GM12874 (cell line): ENCODE measurements around the gene CHD9.

Experiments
- TF ChIP-seq, protein P1 (sequence below): IDR thresholded peaks from 2 replicates; pipeline ENCODE4 v1.5.1; 2011; ENCODE audit warnings: low read depth, mild to moderate bottlenecking, control low read depth, low read length, moderate library complexity; ENCODE audit not compliant: insufficient read depth

Gene CHD9

DNA sequence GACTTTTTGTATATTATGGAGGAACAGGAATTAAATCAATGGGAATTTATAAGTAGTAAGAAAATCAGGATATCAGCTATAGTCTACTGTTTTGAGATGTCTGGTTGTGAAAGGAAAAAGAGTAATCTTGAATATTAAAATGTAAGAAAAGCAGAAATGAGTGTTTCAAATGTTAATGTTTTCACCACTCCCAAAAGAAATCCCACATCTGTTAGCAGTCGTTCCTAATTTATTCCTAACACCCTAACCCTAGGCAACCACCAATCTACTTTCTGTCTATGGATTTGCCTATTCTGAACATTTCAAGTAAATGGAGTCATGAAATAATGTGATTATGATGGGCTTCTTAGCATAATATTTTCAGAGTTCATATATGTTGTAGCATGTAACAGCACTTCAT is 133.0 kb downstream of the CHD9 start:
- TF ChIP-seq, protein P1, sequence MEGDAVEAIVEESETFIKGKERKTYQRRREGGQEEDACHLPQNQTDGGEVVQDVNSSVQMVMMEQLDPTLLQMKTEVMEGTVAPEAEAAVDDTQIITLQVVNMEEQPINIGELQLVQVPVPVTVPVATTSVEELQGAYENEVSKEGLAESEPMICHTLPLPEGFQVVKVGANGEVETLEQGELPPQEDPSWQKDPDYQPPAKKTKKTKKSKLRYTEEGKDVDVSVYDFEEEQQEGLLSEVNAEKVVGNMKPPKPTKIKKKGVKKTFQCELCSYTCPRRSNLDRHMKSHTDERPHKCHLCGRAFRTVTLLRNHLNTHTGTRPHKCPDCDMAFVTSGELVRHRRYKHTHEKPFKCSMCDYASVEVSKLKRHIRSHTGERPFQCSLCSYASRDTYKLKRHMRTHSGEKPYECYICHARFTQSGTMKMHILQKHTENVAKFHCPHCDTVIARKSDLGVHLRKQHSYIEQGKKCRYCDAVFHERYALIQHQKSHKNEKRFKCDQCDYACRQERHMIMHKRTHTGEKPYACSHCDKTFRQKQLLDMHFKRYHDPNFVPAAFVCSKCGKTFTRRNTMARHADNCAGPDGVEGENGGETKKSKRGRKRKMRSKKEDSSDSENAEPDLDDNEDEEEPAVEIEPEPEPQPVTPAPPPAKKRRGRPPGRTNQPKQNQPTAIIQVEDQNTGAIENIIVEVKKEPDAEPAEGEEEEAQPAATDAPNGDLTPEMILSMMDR: no peak

DNA sequence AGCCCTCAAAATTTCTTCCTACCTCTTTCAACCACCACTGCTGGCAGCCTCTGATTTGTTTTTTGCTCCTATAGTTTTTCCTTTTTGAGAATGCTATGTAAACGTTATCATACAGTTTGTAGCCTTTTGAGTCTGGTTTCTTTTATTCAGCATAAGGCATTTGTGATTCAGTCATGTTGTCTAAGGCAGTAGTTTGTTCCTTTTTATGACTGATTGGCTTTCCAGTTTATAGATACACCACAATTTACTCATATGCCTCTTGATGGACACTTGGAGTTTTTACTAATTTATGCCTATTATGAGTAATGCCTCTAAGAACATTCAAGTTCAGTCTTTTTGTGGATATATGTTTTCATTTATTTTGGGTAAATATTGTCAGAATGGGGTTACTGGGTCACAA is 136.6 kb downstream of the CHD9 start:
- TF ChIP-seq, protein P1: no peak

DNA sequence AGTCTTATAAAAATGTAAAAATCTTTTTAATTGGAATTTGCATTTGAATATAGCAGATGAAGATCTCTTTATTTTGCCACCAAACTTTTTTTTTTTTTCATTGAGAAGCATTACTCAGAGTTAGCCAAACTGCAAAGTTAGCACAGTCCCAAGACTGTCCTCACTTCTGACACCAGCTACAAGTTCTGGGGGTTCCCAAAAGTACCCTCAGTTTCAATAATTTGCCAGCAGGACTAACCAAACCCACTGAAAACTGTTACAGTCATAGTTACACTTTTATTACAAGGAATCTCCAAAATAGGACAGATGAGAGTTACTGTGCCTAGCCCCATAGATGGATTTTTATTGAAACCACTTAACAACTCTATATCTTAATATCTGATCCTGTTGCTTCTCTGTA is 144.1 kb downstream of the CHD9 start:
- TF ChIP-seq, protein P1: no peak

DNA sequence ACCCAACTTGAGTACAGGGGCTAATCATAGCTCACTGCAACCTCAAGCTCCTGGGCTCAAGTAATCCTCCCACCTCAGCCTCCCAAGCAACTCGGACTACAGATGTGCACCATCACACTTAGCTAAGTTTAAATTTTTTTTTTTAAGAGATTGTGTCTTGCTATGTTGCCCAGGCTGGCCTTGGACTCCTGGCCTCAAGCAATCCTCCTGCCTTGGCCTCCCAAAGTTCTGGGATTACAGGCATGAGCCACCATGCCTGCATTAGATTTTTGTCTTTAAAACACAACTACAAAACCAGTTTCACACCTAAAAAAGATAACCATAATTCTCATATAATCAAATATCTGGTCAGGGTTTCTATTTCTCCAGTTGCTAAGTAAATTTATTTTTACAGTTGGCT is 147.1 kb downstream of the CHD9 start:
- TF ChIP-seq, protein P1: no peak

DNA sequence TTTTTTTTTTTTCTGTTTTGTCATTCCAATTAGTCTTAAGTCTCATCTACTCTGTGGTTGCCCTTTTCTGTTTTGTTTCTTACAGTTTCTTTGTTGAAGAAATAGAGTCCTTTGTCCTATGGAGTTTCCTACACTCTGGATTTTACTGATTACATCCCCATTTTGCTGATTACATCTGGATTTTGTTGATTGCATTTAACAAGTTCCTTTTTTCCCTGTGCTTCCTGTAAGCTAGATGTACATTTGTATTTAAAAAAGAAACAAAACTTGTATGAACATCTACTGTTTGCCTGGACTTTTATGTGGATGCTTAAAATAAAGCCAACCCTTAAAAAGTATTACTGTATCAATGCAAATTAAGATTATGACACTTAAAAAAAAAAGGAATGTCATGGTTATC is 147.6 kb downstream of the CHD9 start:
- TF ChIP-seq, protein P1: no peak

DNA sequence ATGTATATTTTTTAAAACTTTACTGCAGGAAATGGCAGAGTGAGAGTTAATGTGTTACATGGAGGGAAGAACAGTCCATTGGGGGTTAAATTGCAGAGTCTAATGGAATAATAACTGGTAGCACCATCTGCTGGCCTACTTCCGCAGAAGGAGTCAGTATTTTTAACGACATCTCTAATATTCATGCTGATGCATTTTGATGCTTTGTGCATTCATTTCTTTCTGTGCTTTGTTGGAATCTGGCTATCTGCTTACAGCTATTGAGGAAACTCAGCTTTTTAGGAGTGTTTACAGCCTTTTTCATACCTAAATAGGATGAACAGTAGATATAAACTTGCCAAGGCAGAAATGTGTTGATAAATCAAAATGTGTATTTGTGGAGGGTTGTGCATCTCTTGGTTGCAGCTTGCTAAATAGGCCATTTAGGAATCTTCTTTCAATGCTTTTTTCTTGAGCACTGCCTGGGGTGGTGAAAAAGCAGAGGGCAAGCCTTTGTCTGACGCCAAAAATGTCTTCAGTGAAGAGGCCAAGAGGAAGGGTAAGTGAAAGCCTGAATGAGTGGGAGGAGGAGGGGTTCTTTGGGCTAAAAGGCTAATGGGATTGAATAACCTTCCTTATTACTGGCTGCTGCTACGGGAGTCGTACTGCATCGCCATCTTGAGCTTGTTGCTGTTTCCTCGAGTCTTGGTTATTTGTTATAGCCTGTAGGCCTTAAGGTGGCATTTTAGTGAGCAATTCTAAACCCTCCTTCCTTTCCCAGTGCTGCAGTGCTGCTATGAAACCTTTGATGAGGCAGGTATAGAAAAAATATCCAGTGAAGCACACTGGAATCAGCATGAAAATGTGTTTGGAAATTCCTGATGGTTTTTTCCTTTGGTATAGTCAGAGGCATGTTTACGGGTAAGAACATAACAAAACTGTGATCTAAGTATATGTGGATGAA is 153.3 kb downstream of the CHD9 start:
- TF ChIP-seq, protein P1: peak; percentile 32

DNA sequence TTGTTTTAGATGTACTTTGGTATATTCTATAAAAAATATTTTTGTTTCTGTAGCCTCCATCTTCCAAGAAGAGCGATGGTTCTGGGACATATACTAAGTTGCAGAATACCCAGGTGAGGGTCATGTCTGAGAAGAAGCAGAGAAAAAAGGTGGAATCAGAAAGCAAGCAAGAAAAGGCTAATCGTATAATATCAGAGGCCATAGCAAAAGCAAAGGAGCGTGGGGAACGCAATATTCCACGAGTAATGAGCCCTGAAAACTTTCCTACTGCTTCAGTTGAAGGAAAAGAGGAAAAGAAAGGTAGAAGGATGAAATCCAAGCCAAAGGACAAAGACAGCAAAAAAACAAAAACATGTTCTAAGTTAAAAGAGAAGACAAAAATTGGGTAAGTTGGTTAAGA is 154.6 kb downstream of the CHD9 start:
- TF ChIP-seq, protein P1: no peak
